Measurements from ENCODE around the gene TRAF1.

The TRAF1 gene

GRCh38 chr9:120934281-120934680 lies 7.7 kb upstream of the TRAF1 start:
- Histone ChIP-seq H2AK5ac (ENCODE audit: low read length) (no peak overlapping the region), H3K4me2 (ENCODE audit: low read length) (no peak overlapping the region), H4K8ac (ENCODE audit: low read depth, low read length) (no peak overlapping the region), H3K4me3 (ENCODE audit: low read length) (no peak overlapping the region), H3K27me3 (ENCODE audit: insufficient read depth, low read length, poor library complexity) (no peaks in the 10 kb centered on the region), H3K4me1 (ENCODE audit: control insufficient read depth, low read depth, low read length) (no peaks in the 10 kb centered on the region), H3K27ac (ENCODE audit: low read depth, low read length) (no peak overlapping the region), H3K36me3 (ENCODE audit: control insufficient read depth, insufficient read depth, low read length) (no peaks in the 10 kb centered on the region), H3K79me1 (ENCODE audit: low read length) (no peaks in the 10 kb centered on the region), H3K9ac (ENCODE audit: low read length) (no peak overlapping the region), H3K4ac (ENCODE audit: low read depth, low read length) (no peak overlapping the region), H2BK120ac (ENCODE audit: low read depth, low read length) (no peak overlapping the region), H3K23ac (ENCODE audit: low read length) (no peak overlapping the region), H2BK5ac (ENCODE audit: low read length) (no peak overlapping the region), H3K79me2 (ENCODE audit: control insufficient read depth, insufficient read depth, low read length) (no peaks in the 10 kb centered on the region), H3K18ac (ENCODE audit: low read length) (no peak overlapping the region), H2BK15ac (replicated peaks; ENCODE audit: low read depth) (no peak overlapping the region), H3K56ac (ENCODE audit: low read length) (no peak overlapping the region), H4K5ac (ENCODE audit: low read length) (no peak overlapping the region)
- no CpG with 5 or more reads among the region's 3 CpGs for WGBS (ENCODE audit: extremely low coverage, insufficient coverage, low lambda C conversion rate)
- no peak for DNase-seq

GRCh38 chr9:120933310-120934055 lies 6.9 kb upstream of the TRAF1 start:
- H3K23ac ChIP-seq (ENCODE audit: low read length): no peak overlapping the region
- no peak for DNase-seq
- H2BK120ac ChIP-seq (ENCODE audit: low read depth, low read length): no peak overlapping the region
- WGBS (ENCODE audit: extremely low coverage, insufficient coverage, low lambda C conversion rate): no CpG with 5 or more reads among the region's 8 CpGs
- H3K27ac ChIP-seq (ENCODE audit: low read depth, low read length): no peak overlapping the region
- no peak overlapping the region for H3K18ac ChIP-seq (ENCODE audit: low read length)
- H3K56ac ChIP-seq (ENCODE audit: low read length): no peak overlapping the region
- no peaks in the 10 kb centered on the region for H3K4me1 ChIP-seq (ENCODE audit: control insufficient read depth, low read depth, low read length)
- H3K79me1 ChIP-seq (ENCODE audit: low read length): no peaks in the 10 kb centered on the region
- H3K9ac ChIP-seq (ENCODE audit: low read length): no peak overlapping the region
- H3K4me3 ChIP-seq (ENCODE audit: low read length): no peak overlapping the region
- no peak overlapping the region for H3K4me2 ChIP-seq (ENCODE audit: low read length)
- no peak overlapping the region for H2BK15ac ChIP-seq (replicated peaks; ENCODE audit: low read depth)
- H3K36me3 ChIP-seq (ENCODE audit: control insufficient read depth, insufficient read depth, low read length): no peaks in the 10 kb centered on the region
- H3K79me2 ChIP-seq (ENCODE audit: control insufficient read depth, insufficient read depth, low read length): no peaks in the 10 kb centered on the region
- no peak overlapping the region for H4K5ac ChIP-seq (ENCODE audit: low read length)
- no peak overlapping the region for H2BK5ac ChIP-seq (ENCODE audit: low read length)
- no peak overlapping the region for H4K8ac ChIP-seq (ENCODE audit: low read depth, low read length)
- H3K4ac ChIP-seq (ENCODE audit: low read depth, low read length): no peak overlapping the region
- H3K27me3 ChIP-seq (ENCODE audit: insufficient read depth, low read length, poor library complexity): no peaks in the 10 kb centered on the region
- H2AK5ac ChIP-seq (ENCODE audit: low read length): no peak overlapping the region

- Histone ChIP-seq H3K4me2 (ENCODE audit: low read length) (no peak overlapping the region), H3K27ac (ENCODE audit: low read depth, low read length) (no peak overlapping the region), H3K9ac (ENCODE audit: low read length) (no peak overlapping the region), H3K79me1 (ENCODE audit: low read length) (no peaks in the 10 kb centered on the region), H2BK5ac (ENCODE audit: low read length) (no peak overlapping the region), H3K18ac (ENCODE audit: low read length) (no peak overlapping the region), H3K36me3 (ENCODE audit: control insufficient read depth, insufficient read depth, low read length) (no peaks in the 10 kb centered on the region), H2BK120ac (ENCODE audit: low read depth, low read length) (no peak overlapping the region), H3K4me1 (ENCODE audit: control insufficient read depth, low read depth, low read length) (no peaks in the 10 kb centered on the region), H4K8ac (ENCODE audit: low read depth, low read length) (no peak overlapping the region), H3K56ac (ENCODE audit: low read length) (no peak overlapping the region), H3K79me2 (ENCODE audit: control insufficient read depth, insufficient read depth, low read length) (no peaks in the 10 kb centered on the region), H3K27me3 (ENCODE audit: insufficient read depth, low read length, poor library complexity) (no peaks in the 10 kb centered on the region), H3K4me3 (ENCODE audit: low read length) (no peak overlapping the region), H4K5ac (ENCODE audit: low read length) (no peak overlapping the region), H3K4ac (ENCODE audit: low read depth, low read length) (no peak overlapping the region), H3K23ac (ENCODE audit: low read length) (no peak overlapping the region), H2AK5ac (ENCODE audit: low read length) (no peak overlapping the region), H2BK15ac (replicated peaks; ENCODE audit: low read depth) (no peak overlapping the region)
- DNase-seq: no peak
- no CpG with 5 or more reads among the region's 6 CpGs for WGBS (ENCODE audit: extremely low coverage, insufficient coverage, low lambda C conversion rate)
Measured at GRCh38 chr9:120932086-120932823, 5.7 kb upstream of the TRAF1 start.

- Histone ChIP-seq H3K9ac (ENCODE audit: low read length) (no peak overlapping the region), H4K5ac (ENCODE audit: low read length) (no peak overlapping the region), H3K4me2 (ENCODE audit: low read length) (no peak overlapping the region), H3K27ac (ENCODE audit: low read depth, low read length) (no peak overlapping the region), H4K8ac (ENCODE audit: low read depth, low read length) (no peak overlapping the region), H2BK120ac (ENCODE audit: low read depth, low read length) (no peak overlapping the region), H2BK15ac (replicated peaks; ENCODE audit: low read depth) (no peak overlapping the region), H3K23ac (ENCODE audit: low read length) (no peak overlapping the region), H3K4me1 (ENCODE audit: control insufficient read depth, low read depth, low read length) (no peaks in the 10 kb centered on the region), H3K27me3 (ENCODE audit: insufficient read depth, low read length, poor library complexity) (no peaks in the 10 kb centered on the region), H3K18ac (ENCODE audit: low read length) (no peak overlapping the region), H3K36me3 (ENCODE audit: control insufficient read depth, insufficient read depth, low read length) (no peaks in the 10 kb centered on the region), H3K4ac (ENCODE audit: low read depth, low read length) (no peak overlapping the region), H2BK5ac (ENCODE audit: low read length) (no peak overlapping the region), H3K79me2 (ENCODE audit: control insufficient read depth, insufficient read depth, low read length) (no peaks in the 10 kb centered on the region), H3K56ac (ENCODE audit: low read length) (no peak overlapping the region), H3K79me1 (ENCODE audit: low read length) (no peaks in the 10 kb centered on the region), H3K4me3 (ENCODE audit: low read length) (no peak overlapping the region), H2AK5ac (ENCODE audit: low read length) (no peak overlapping the region)
- DNase-seq: no peak
- no CpG with 5 or more reads among the region's 4 CpGs for WGBS (ENCODE audit: extremely low coverage, insufficient coverage, low lambda C conversion rate)
Measured at GRCh38 chr9:120931231-120932085, 4.9 kb upstream of the TRAF1 start.

GRCh38 chr9:120929229-120929791 lies 2.7 kb upstream of the TRAF1 start:
- H4K5ac ChIP-seq (ENCODE audit: low read length): no peak overlapping the region
- no peak overlapping the region for H3K27ac ChIP-seq (ENCODE audit: low read depth, low read length)
- WGBS (ENCODE audit: extremely low coverage, insufficient coverage, low lambda C conversion rate): no CpG with 5 or more reads among the region's 26 CpGs
- H2BK15ac ChIP-seq (replicated peaks; ENCODE audit: low read depth): no peak overlapping the region
- peak overlapping the region; percentile 33 for H3K4me3 ChIP-seq (ENCODE audit: low read length)
- no peak overlapping the region for H3K4ac ChIP-seq (ENCODE audit: low read depth, low read length)
- no peaks in the 10 kb centered on the region for H3K36me3 ChIP-seq (ENCODE audit: control insufficient read depth, insufficient read depth, low read length)
- H3K9ac ChIP-seq (ENCODE audit: low read length): peak overlapping the region; percentile 77
- H3K4me1 ChIP-seq (ENCODE audit: control insufficient read depth, low read depth, low read length): no peaks in the 10 kb centered on the region
- H3K18ac ChIP-seq (ENCODE audit: low read length): peak overlapping the region; percentile 94
- DNase-seq: no peak
- peak overlapping the region; percentile 92 for H3K56ac ChIP-seq (ENCODE audit: low read length)
- H2BK5ac ChIP-seq (ENCODE audit: low read length): no peak overlapping the region
- no peaks in the 10 kb centered on the region for H3K79me2 ChIP-seq (ENCODE audit: control insufficient read depth, insufficient read depth, low read length)
- H2AK5ac ChIP-seq (ENCODE audit: low read length): no peak overlapping the region
- no peaks in the 10 kb centered on the region for H3K79me1 ChIP-seq (ENCODE audit: low read length)
- H3K23ac ChIP-seq (ENCODE audit: low read length): no peak overlapping the region
- no peaks in the 10 kb centered on the region for H3K27me3 ChIP-seq (ENCODE audit: insufficient read depth, low read length, poor library complexity)
- peak overlapping the region; percentile 91 for H3K4me2 ChIP-seq (ENCODE audit: low read length)
- H4K8ac ChIP-seq (ENCODE audit: low read depth, low read length): peak overlapping the region; percentile 98
- H2BK120ac ChIP-seq (ENCODE audit: low read depth, low read length): no peak overlapping the region
